ENCODE data around the gene GPR39. TPM values are rescaled to one million over a fixed set of nuclear protein-coding genes. Genes with fewer than 3 reads are reported as not detected.

Gene GPR39
- total RNA-seq, 2 donors from 2014 or later, result 12.3 to 14.6 TPM

DNA sequence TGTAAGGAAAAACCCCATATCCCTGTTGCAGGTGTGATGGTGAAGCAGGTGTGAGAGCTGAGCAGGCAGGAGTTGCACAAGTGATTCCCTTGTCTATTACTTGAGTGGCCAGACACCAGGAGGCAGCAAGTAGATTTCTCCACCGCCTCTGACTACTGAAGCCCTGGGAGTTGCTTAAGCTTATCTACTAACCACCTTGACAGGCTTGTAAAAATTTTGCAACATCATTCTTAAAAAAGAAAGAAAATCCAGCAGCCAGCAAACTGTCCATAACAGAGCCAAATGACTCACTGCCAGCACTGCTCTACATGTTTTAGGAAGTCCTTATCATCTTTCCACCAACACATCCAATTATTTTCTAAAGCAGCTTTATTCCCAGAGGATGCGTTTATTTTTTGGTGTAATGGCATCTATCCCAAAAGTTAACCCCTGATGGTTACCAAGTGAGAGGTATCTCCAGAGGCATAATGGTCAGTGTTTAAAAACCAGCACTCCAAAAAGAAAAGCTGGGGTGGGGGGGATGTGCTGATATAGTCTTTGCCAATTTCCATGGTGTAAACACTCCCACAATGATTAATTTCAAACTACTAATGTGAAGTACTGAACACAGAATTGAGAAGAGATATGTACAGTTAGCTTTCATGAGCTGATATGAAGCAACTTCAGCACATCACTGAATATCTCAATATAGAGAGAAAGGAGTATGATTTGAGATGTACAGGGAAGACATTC, 16.3 kb upstream of the GPR39 start:
- Histone ChIP-seq H3K9me3 (no peaks in the 10 kb centered on the region), H3K27ac (no peak overlapping the region), H3K4me1 (no peaks in the 10 kb centered on the region), H3K9ac (ENCODE audit: low read depth in 2 of 2, low read length in 2 of 2) (no peak overlapping the region), H3K27me3 (no peaks in the 10 kb centered on the region), H3K36me3 (no peaks in the 10 kb centered on the region), H3K4me3 (no peak overlapping the region)
- no peak for DNase-seq
- TF ChIP-seq, protein P1, sequence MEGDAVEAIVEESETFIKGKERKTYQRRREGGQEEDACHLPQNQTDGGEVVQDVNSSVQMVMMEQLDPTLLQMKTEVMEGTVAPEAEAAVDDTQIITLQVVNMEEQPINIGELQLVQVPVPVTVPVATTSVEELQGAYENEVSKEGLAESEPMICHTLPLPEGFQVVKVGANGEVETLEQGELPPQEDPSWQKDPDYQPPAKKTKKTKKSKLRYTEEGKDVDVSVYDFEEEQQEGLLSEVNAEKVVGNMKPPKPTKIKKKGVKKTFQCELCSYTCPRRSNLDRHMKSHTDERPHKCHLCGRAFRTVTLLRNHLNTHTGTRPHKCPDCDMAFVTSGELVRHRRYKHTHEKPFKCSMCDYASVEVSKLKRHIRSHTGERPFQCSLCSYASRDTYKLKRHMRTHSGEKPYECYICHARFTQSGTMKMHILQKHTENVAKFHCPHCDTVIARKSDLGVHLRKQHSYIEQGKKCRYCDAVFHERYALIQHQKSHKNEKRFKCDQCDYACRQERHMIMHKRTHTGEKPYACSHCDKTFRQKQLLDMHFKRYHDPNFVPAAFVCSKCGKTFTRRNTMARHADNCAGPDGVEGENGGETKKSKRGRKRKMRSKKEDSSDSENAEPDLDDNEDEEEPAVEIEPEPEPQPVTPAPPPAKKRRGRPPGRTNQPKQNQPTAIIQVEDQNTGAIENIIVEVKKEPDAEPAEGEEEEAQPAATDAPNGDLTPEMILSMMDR (IDR thresholded peaks at IDR 0.05), result no peak
- intact Hi-C loops (cut with DNase I), result no loop called here

DNA sequence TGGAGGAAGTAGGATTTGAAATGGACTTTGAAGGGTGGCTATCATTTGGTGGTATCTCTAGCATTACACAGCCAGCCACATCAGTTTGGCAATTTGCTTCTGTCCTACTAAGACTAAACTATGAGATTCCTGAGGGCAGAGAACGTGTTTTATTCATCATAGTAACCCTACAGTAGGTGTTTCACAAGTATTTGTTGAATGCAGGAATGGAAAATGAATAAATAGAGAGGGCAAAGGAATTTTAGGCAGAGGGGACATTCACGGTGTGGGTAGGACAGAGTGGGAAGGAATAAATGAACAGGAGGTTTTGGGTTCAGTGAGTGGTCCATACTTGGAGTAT, 15.7 kb upstream of the GPR39 start:
- no peak for DNase-seq
- Histone ChIP-seq H3K27ac (no peak overlapping the region), H3K4me1 (no peaks in the 10 kb centered on the region), H3K9me3 (no peaks in the 10 kb centered on the region), H3K36me3 (no peaks in the 10 kb centered on the region), H3K4me3 (no peak overlapping the region), H3K27me3 (no peaks in the 10 kb centered on the region), H3K9ac (ENCODE audit: low read depth in 2 of 2, low read length in 2 of 2) (no peak overlapping the region)
- intact Hi-C loops (cut with DNase I), result no loop called here
- TF ChIP-seq, protein P1 (IDR thresholded peaks at IDR 0.05), result no peak

DNA sequence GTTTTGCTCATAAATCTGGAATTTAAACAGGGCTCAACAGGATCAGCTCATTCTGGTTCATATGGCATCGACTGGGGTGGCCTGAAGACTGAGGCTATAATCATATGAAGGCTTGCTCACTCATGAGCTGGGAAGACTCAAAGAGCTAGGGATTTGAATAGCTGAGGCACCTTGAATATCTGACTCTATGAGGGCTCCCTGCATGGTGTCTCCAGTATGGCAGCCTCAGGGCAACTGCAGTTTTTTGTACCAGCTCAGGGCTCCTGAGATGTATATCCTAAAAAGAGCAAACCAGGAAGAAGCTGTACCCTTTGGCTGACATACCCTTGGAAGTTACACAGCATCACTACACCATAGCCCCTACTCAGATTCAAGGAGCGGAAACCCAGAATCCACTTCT, 15.3 kb upstream of the GPR39 start:
- DNase-seq, result no peak
- intact Hi-C loops (cut with DNase I), result no loop called here

DNA sequence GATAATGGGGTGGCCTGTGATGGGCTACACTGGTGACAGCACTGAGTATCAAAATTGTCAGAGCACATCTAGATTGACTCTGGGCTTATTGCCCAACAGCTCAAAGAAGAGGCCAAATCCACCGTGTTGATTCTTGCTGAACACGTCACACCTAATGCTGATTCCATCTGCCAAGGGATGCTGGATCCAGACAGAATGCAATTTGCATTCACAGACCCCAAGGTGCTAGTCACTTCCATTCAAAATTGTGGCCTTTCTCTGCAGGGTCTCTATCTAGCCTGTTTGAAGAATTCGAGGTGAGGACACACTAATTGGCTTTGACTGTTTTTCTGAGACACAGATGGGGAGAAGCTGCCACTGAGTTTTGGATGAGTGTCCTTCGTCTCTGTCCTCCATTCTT, 13.5 kb upstream of the GPR39 start:
- intact Hi-C loops (cut with DNase I), result no loop called here
- no peak overlapping the region for H3K27ac ChIP-seq
- H3K4me1 ChIP-seq, result no peaks in the 10 kb centered on the region
- H3K27me3 ChIP-seq, result no peaks in the 10 kb centered on the region
- H3K9ac ChIP-seq (ENCODE audit: low read depth in 2 of 2, low read length in 2 of 2), result no peak overlapping the region
- TF ChIP-seq, protein P1 (IDR thresholded peaks at IDR 0.05), result no peak
- no peaks in the 10 kb centered on the region for H3K36me3 ChIP-seq
- no peak overlapping the region for H3K4me3 ChIP-seq
- no peaks in the 10 kb centered on the region for H3K9me3 ChIP-seq
- no peak for DNase-seq

More for the DNA sequence above, 15.3 kb upstream of the GPR39 start:
- TF ChIP-seq, protein P1 (IDR thresholded peaks at IDR 0.05), result no peak
- H3K9me3 ChIP-seq, result no peaks in the 10 kb centered on the region
- H3K27ac ChIP-seq, result no peak overlapping the region
- H3K4me1 ChIP-seq, result no peaks in the 10 kb centered on the region
- H3K9ac ChIP-seq (ENCODE audit: low read depth in 2 of 2, low read length in 2 of 2), result no peak overlapping the region
- no peaks in the 10 kb centered on the region for H3K36me3 ChIP-seq
- no peak overlapping the region for H3K4me3 ChIP-seq
- H3K27me3 ChIP-seq, result no peaks in the 10 kb centered on the region

DNA sequence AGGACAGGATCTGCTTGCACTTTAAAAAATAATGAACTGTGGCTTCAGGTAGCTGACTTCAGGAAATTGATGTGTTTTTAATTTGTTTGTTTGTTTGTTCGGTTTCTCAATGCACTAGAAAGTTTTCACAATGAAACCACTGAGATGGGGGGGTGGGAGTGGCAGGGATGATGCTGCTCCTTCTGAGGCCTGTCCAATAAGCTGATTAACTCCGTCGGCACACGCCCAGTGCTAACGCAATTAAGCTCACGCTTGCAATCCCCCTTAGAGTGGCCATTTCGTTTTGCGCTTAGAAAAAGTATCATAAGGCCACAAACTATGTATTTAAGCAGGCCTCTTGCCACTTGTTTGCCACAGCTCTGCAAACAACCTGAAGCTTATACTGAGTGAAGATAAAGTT, 12.5 kb upstream of the GPR39 start:
- Histone ChIP-seq H3K36me3 (no peaks in the 10 kb centered on the region), H3K27ac (no peak overlapping the region), H3K4me3 (no peak overlapping the region), H3K4me1 (no peaks in the 10 kb centered on the region), H3K9ac (ENCODE audit: low read depth in 2 of 2, low read length in 2 of 2) (no peak overlapping the region), H3K9me3 (no peaks in the 10 kb centered on the region), H3K27me3 (no peaks in the 10 kb centered on the region)
- intact Hi-C loops (cut with DNase I), result no loop called here
- no peak for DNase-seq
- TF ChIP-seq, protein P1 (IDR thresholded peaks at IDR 0.05), result no peak

All from colonic mucosa (tissue), 4 donors.